Naive thymus-derived CD8-positive, alpha-beta T cell (primary cell): ENCODE results near the gene GMEB2. TPM values are rescaled to one million over a fixed set of nuclear protein-coding genes. Genes with fewer than 3 reads are reported as not detected.
A peak's percentile ranks its signal among the peaks of the same experiment; 100 is the strongest.
"Not testable (repeated sequence)": the region's sequence is repeated elsewhere in the genome, so short reads cannot be mapped to it uniquely, and the experiment has no call there.

ENCODE experiments used
- ATAC-seq, 2 donors: fragments of 150-1000 bp; cut with Tn5 transposase in 1 of 2; sonication (Bioruptor Pico), chemical (Tn5 transposase) in 1 of 2; 1 replicate in 1 of 2; 2 replicates in 1 of 2; pipeline ENCODE4 v1.10.0; 2021; ENCODE audit warnings: mild to moderate bottlenecking in 2 of 2, moderate library complexity in 2 of 2
- POLR2A ChIA-PET: fragments of 350-600 bp; sonication (Branson Sonifier 250); formaldehyde crosslinking; loops from one replicate; lab custom pipeline; 2021; ENCODE audit warnings: antibody characterized with exemption; lab: Charles Lee
- DNase-seq, 10 donors: peaks; one replicate each; pipeline versions ENCODE4 v3.0.0 to v3.0.0-alpha.2; 2020 to 2022
- H3K27ac Mint-ChIP-seq, 10 donors: one replicate each; pipeline ENCODE4 v1.8.0; 2020 to 2022; ENCODE audit warnings: mild to moderate bottlenecking in 10 of 10, mixed read lengths in 10 of 10, moderate library complexity in 4 of 10, inconsistent platforms in 1 of 10
- H3K27me3 Mint-ChIP-seq, 5 donors: one replicate each; pipeline ENCODE4 v1.8.0; 2021 to 2022; ENCODE audit warnings: mixed read lengths in 5 of 5
- H3K36me3 Mint-ChIP-seq, 3 donors: one replicate each; pipeline ENCODE4 v1.8.0; 2020 to 2022; ENCODE audit warnings: mixed read lengths in 3 of 3, mild to moderate bottlenecking in 2 of 3, inconsistent platforms in 1 of 3
- H3K4me1 Mint-ChIP-seq, 4 donors: one replicate each; pipeline ENCODE4 v1.8.0; 2021 to 2022; ENCODE audit warnings: mixed read lengths in 4 of 4
- H3K4me3 Mint-ChIP-seq, 10 donors: one replicate each; pipeline ENCODE4 v1.8.0; 2020 to 2022; ENCODE audit warnings: mild to moderate bottlenecking in 10 of 10, mixed read lengths in 10 of 10, moderate library complexity in 6 of 10, inconsistent platforms in 1 of 10
- H3K9me3 Mint-ChIP-seq, 9 donors: one replicate each; pipeline ENCODE4 v1.8.0; 2020 to 2022; ENCODE audit warnings: mixed read lengths in 9 of 9, mild to moderate bottlenecking in 3 of 9, inconsistent platforms in 1 of 9, moderate library complexity in 1 of 9
- polyA plus RNA-seq, 3 donors: library from polyadenylated mRNA; unstranded; fragments of 300-500 nt; fragmentation: Illumina TruSeq; gene quantifications; one replicate each; pipeline ENCODE4 v1.2.3, GENCODE V29; 2021
- total RNA-seq, 8 experiments: library from RNA in 2 of 8; stranded (reverse) in 2 of 8; gene quantifications; one replicate each; pipeline ENCODE4 v1.2.3 and lab custom pipeline; 2021 to 2026

The GMEB2 gene
- total and polyA plus RNA-seq, 5 experiments from 2014 or later, result 6.2 to 26.6 (median 16.3) TPM

GRCh38 chr20:63643946-63644345, 17.0 kb upstream of the GMEB2 start:
- Mint-ChIP-seq H3K9me3 (no peaks in the 10 kb centered on the region), H3K36me3 (peaks cover 0 to 30% (median 5%) of the 10 kb centered on the region in 3 donors), H3K27me3 (no peaks in the 10 kb centered on the region), H3K4me3 (peak overlapping the region in 4 of 10 donors; percentile 7 to 84 (median 46)), H3K27ac (no peak overlapping the region), H3K4me1 (peaks cover 19 to 29% (median 23%) of the 10 kb centered on the region in 4 donors)
- DNase-seq, result no peak
- ATAC-seq, result no peak
- POLR2A ChIA-PET, result interaction anchor here (0.6 to 10.6 kb wide), 2 partner anchors 9 to 17 kb away, joined by 4 to 740 read pairs; partner anchors contain the start of gene GMEB2

GRCh38 chr20:63643499-63643898, 16.6 kb upstream of the GMEB2 start:
- POLR2A ChIA-PET, result interaction anchor here (0.6 to 10.6 kb wide), 3 partner anchors 9 to 17 kb away, joined by 4 to 740 read pairs (median 7); partner anchors contain the start of gene GMEB2
- peak overlapping the region in 5 of 10 donors; percentile 17 to 91 (median 76) for H3K27ac Mint-ChIP-seq
- no peaks in the 10 kb centered on the region for H3K27me3 Mint-ChIP-seq
- no peaks in the 10 kb centered on the region for H3K9me3 Mint-ChIP-seq
- DNase-seq (no peak), ATAC-seq (no peak)
- H3K4me1 Mint-ChIP-seq, result peaks cover 18 to 29% (median 25%) of the 10 kb centered on the region in 4 donors
- H3K4me3 Mint-ChIP-seq, result peak overlapping the region in 9 of 10 donors; percentile 19 to 87 (median 66)
- H3K36me3 Mint-ChIP-seq, result peaks cover 0 to 29% (median 5%) of the 10 kb centered on the region in 3 donors

- no peak for DNase-seq
- no peak for ATAC-seq
- no peaks in the 10 kb centered on the region for H3K9me3 Mint-ChIP-seq
- H3K4me1 Mint-ChIP-seq, result peaks cover 22 to 33% (median 31%) of the 10 kb centered on the region in 4 donors
- no peaks in the 10 kb centered on the region for H3K27me3 Mint-ChIP-seq
- H3K4me3 Mint-ChIP-seq, result peak overlapping the region; percentile 36 to 87 (median 73)
- peak overlapping the region in 7 of 10 donors; percentile 36 to 90 (median 83) for H3K27ac Mint-ChIP-seq
- POLR2A ChIA-PET, result interaction anchor here (0.6 to 10.6 kb wide), 19 partner anchors 8 to 400 kb away, joined by 3 to 740 read pairs (median 12); partner anchors contain the start of genes ARFRP1, GMEB2, LIME1 and PPDPF
- H3K36me3 Mint-ChIP-seq, result peaks cover 0 to 22% (median 7%) of the 10 kb centered on the region in 3 donors
These were observed 15.8 kb upstream of the GMEB2 start for GRCh38 chr20:63642527-63643247.

- Mint-ChIP-seq H3K9me3 (no peaks in the 10 kb centered on the region), H3K4me1 (peaks cover 23 to 40% (median 38%) of the 10 kb centered on the region in 4 donors), H3K27ac (peak overlapping the region in 8 of 10 donors; percentile 37 to 94 (median 83)), H3K27me3 (no peaks in the 10 kb centered on the region), H3K4me3 (peak overlapping the region; percentile 46 to 93 (median 74)), H3K36me3 (peaks cover 0 to 22% (median 7%) of the 10 kb centered on the region in 3 donors)
- ATAC-seq (peak; percentile 68 to 70), DNase-seq (peak; percentile 87 to 99 (median 98))
- POLR2A ChIA-PET, result interaction anchor here (0.6 to 10.6 kb wide), 33 partner anchors 8 to 401 kb away, joined by 3 to 740 read pairs (median 6); partner anchors contain the start of genes ARFRP1, GMEB2, HELZ2 and LIME1
These were observed 15.1 kb upstream of the GMEB2 start for GRCh38 chr20:63641792-63642523.

GRCh38 chr20:63641146-63641791, 14.4 kb upstream of the GMEB2 start:
- ATAC-seq (peak; percentile 19 to 24), DNase-seq (peak; percentile 38 to 86 (median 58))
- H3K4me1 Mint-ChIP-seq, result peaks cover 23 to 42% (median 42%) of the 10 kb centered on the region in 4 donors
- H3K4me3 Mint-ChIP-seq, result peak overlapping the region; percentile 55 to 93 (median 82)
- H3K36me3 Mint-ChIP-seq, result peaks cover 0 to 22% (median 7%) of the 10 kb centered on the region in 3 donors
- no peaks in the 10 kb centered on the region for H3K9me3 Mint-ChIP-seq
- no peaks in the 10 kb centered on the region for H3K27me3 Mint-ChIP-seq
- H3K27ac Mint-ChIP-seq, result peak overlapping the region in 9 of 10 donors; percentile 68 to 95 (median 87)
- POLR2A ChIA-PET, result interaction anchor here (0.6 to 10.6 kb wide), 30 partner anchors 11 to 339 kb away, joined by 3 to 740 read pairs (median 6); partner anchors contain the start of genes ARFRP1, GMEB2, HELZ2 and LIME1

GRCh38 chr20:63640686-63641085, 13.8 kb upstream of the GMEB2 start:
- POLR2A ChIA-PET, result interaction anchor here (1.2 to 10.6 kb wide), 13 partner anchors 11 to 340 kb away, joined by 3 to 740 read pairs (median 15); partner anchors contain the start of genes GMEB2, LIME1, PRPF6 and PTK6
- H3K9me3 Mint-ChIP-seq, H3K27me3 Mint-ChIP-seq, ATAC-seq: not testable (repeated sequence)
- peaks cover 23 to 48% (median 41%) of the 10 kb centered on the region in 4 donors for H3K4me1 Mint-ChIP-seq
- H3K4me3 Mint-ChIP-seq, result peak overlapping the region; percentile 69 to 98 (median 95)
- H3K27ac Mint-ChIP-seq, result peak overlapping the region in 9 of 10 donors; percentile 51 to 100 (median 90)
- peak in 1 of 10 donors; percentile 31 for DNase-seq
- H3K36me3 Mint-ChIP-seq, result peaks cover 0 to 16% (median 7%) of the 10 kb centered on the region in 3 donors

- ATAC-seq (no peak), DNase-seq (peak in 1 of 10 donors; percentile 21)
- Mint-ChIP-seq H3K36me3 (peaks cover 0 to 14% (median 7%) of the 10 kb centered on the region in 3 donors), H3K4me3 (peak overlapping the region; percentile 84 to 98 (median 96)), H3K27me3 (no peaks in the 10 kb centered on the region), H3K4me1 (peaks cover 26 to 54% (median 47%) of the 10 kb centered on the region in 4 donors), H3K27ac (peak overlapping the region; percentile 97 to 100 (median 100)), H3K9me3 (no peaks in the 10 kb centered on the region)
- POLR2A ChIA-PET, result interaction anchor here (0.6 to 10.6 kb wide), 12 partner anchors 12 to 145 kb away, joined by 3 to 740 read pairs (median 5); partner anchors contain the start of genes GMEB2, LIME1, PTK6 and RTEL1
These were observed 13.2 kb upstream of the GMEB2 start for GRCh38 chr20:63640086-63640485.

GRCh38 chr20:63639093-63639975, 12.4 kb upstream of the GMEB2 start:
- ATAC-seq (peak; percentile 56 to 57), DNase-seq (peak; percentile 68 to 92 (median 80))
- peaks cover 0 to 14% (median 7%) of the 10 kb centered on the region in 3 donors for H3K36me3 Mint-ChIP-seq
- H3K27me3 Mint-ChIP-seq, result no peaks in the 10 kb centered on the region
- H3K4me3 Mint-ChIP-seq, result peak overlapping the region; percentile 84 to 98 (median 96)
- POLR2A ChIA-PET, result interaction anchor here (0.6 to 10.6 kb wide), 16 partner anchors 12 to 604 kb away, joined by 3 to 740 read pairs (median 4); partner anchors contain the start of genes ARFRP1, GMEB2, LIME1 and PTK6
- H3K9me3 Mint-ChIP-seq, result no peaks in the 10 kb centered on the region
- H3K4me1 Mint-ChIP-seq, result peaks cover 24 to 59% (median 50%) of the 10 kb centered on the region in 4 donors
- peak overlapping the region; percentile 97 to 100 (median 100) for H3K27ac Mint-ChIP-seq

- peaks cover 0 to 8% (median 7%) of the 10 kb centered on the region in 3 donors for H3K36me3 Mint-ChIP-seq
- DNase-seq (no peak), ATAC-seq (no peak)
- peak overlapping the region; percentile 7 to 84 (median 45) for H3K4me3 Mint-ChIP-seq
- POLR2A ChIA-PET, result interaction anchor here (0.7 to 10.6 kb wide), 6 partner anchors 10 to 116 kb away, joined by 3 to 740 read pairs (median 8); partner anchors contain the start of genes GMEB2 and PTK6
- H3K27me3 Mint-ChIP-seq, result no peaks in the 10 kb centered on the region
- peak overlapping the region; percentile 88 to 100 (median 100) for H3K27ac Mint-ChIP-seq
- peaks cover 17 to 72% (median 54%) of the 10 kb centered on the region in 4 donors for H3K4me1 Mint-ChIP-seq
- H3K9me3 Mint-ChIP-seq, result no peaks in the 10 kb centered on the region
These were observed 10.1 kb upstream of the GMEB2 start for GRCh38 chr20:63636752-63637628.
